Panc1 (cell line): Measurements from ENCODE around the gene SMG6. TPM values are rescaled to one million over a fixed set of nuclear protein-coding genes. Genes with fewer than 3 reads are reported as not detected.
"Not testable (repeated sequence)": the region's sequence is repeated elsewhere in the genome, so short reads cannot be mapped to it uniquely, and the experiment has no call there.

Experiments
- ATAC-seq: fragments of 200-7000 bp; cut with Tn5 transposase; 2 replicates; pipeline ENCODE4 v1.9.1; 2020; ENCODE audit warnings: mild to moderate bottlenecking, moderate library complexity
- BruUV-seq: library from RNA; stranded (reverse); fragments of 400-500 nt; replicated peaks from 2 replicates; lab custom pipeline; 2021; lab: Mats Ljungman, UMichigan
- CTCF ChIA-PET: fragments of 300-600 bp; sonication (Branson Sonifier 250); formaldehyde crosslinking; loops from one replicate; lab custom pipeline; 2022; ENCODE audit warnings: antibody characterized with exemption; lab: Charles Lee
- POLR2A ChIA-PET: fragments of 300-600 bp; sonication (Branson Sonifier 250); formaldehyde crosslinking; loops from one replicate; lab custom pipeline; 2022; ENCODE audit warnings: antibody characterized with exemption; lab: Charles Lee
- DNase-seq: peaks from one replicate; pipeline ENCODE4 v3.0.0-alpha.2; 2010; ENCODE audit warnings: low read depth, low spot score
- H3K27ac ChIP-seq: 2 replicates; pipeline ENCODE4 v1.5.1; 2011; ENCODE audit warnings: mild to moderate bottlenecking, low read length, inconsistent platforms
- H3K27me3 ChIP-seq: fragments of 200-500 bp; sonication (Bioruptor generic); 2 replicates; pipeline ENCODE4 v1.6.0; 2014; ENCODE audit warnings: low read length, inconsistent platforms; ENCODE audit not compliant: control insufficient read depth, insufficient read depth
- H3K36me3 ChIP-seq: fragments of 200-500 bp; sonication (Bioruptor generic); 2 replicates; pipeline ENCODE4 v1.5.1; 2014; ENCODE audit warnings: inconsistent platforms, mild to moderate bottlenecking, low read length, moderate library complexity; ENCODE audit not compliant: control insufficient read depth, insufficient read depth
- H3K4me1 ChIP-seq: 2 replicates; pipeline ENCODE4 v1.5.1; 2011; ENCODE audit warnings: inconsistent platforms, mild to moderate bottlenecking, low read length, moderate library complexity; ENCODE audit not compliant: control insufficient read depth, insufficient read depth
- H3K4me3 ChIP-seq, 2 experiments: 2 replicates each; pipeline ENCODE4 v1.5.1; 2011 to 2012; ENCODE audit warnings: low read depth in 2 of 2, low read length in 2 of 2, mild to moderate bottlenecking in 2 of 2, inconsistent platforms in 1 of 2, moderate library complexity in 1 of 2
- H3K9me3 ChIP-seq: fragments of 200-500 bp; sonication (Bioruptor generic); 2 replicates; pipeline ENCODE4 v1.5.1; 2014; ENCODE audit warnings: low read depth, mild to moderate bottlenecking, inconsistent platforms, low read length, moderate library complexity; ENCODE audit not compliant: control insufficient read depth, insufficient read depth
- POLR2AphosphoS5 ChIP-seq: IDR thresholded peaks from 2 replicates; pipeline ENCODE4 v1.6.1; 2012; ENCODE audit warnings: mild to moderate bottlenecking, low read depth, low read length, moderate library complexity
- SIN3A ChIP-seq: IDR thresholded peaks from 2 replicates; pipeline ENCODE4 v1.6.1; 2012; ENCODE audit warnings: low read depth, mild to moderate bottlenecking, low read length, moderate library complexity, borderline replicate concordance; ENCODE audit not compliant: insufficient read depth
- TCF7L2 ChIP-seq: IDR thresholded peaks from 2 replicates; pipeline ENCODE4 v1.6.1; 2011; ENCODE audit warnings: mild to moderate bottlenecking, low read depth, low read length, inconsistent platforms
- in situ Hi-C: cut with HindIII; loops from 2 replicates; pipeline ENCODE4 v1.10.0; 2016; ENCODE audit warnings: low sequenced_read_pairs, low pct_unique_long_range_greater_than_20kb
- intact Hi-C: fragments of 100-400 bp; cut with micrococcal nuclease; formaldehyde crosslinking; loops from one replicate; pipeline ENCODE4 v1.10.0; 2022; ENCODE audit not compliant: unreplicated experiment
- total RNA-seq: library from RNA; stranded (reverse); gene quantifications from one replicate; pipeline ENCODE4 v1.2.1, GENCODE V29; 2021; ENCODE audit not compliant: unreplicated experiment
- TF ChIP-seq, protein P1 (sequence below), 2 experiments: IDR thresholded peaks; 2 replicates each; pipeline ENCODE4 v1.6.1; 2011 to 2012; ENCODE audit warnings: low read depth in 2 of 2, control low read depth in 1 of 2, low read length in 1 of 2, mild to moderate bottlenecking in 1 of 2, moderate library complexity in 1 of 2; ENCODE audit not compliant: insufficient read depth in 1 of 2
- TF ChIP-seq, protein P2 (sequence below): fragments of 450-650 bp; IDR thresholded peaks from 2 replicates; pipeline ENCODE4 v1.5.1; 2017; ENCODE audit warnings: mild to moderate bottlenecking

SMG6 gene
- total RNA-seq, 1 experiment from 2014 or later = 17.8 TPM

DNA sequence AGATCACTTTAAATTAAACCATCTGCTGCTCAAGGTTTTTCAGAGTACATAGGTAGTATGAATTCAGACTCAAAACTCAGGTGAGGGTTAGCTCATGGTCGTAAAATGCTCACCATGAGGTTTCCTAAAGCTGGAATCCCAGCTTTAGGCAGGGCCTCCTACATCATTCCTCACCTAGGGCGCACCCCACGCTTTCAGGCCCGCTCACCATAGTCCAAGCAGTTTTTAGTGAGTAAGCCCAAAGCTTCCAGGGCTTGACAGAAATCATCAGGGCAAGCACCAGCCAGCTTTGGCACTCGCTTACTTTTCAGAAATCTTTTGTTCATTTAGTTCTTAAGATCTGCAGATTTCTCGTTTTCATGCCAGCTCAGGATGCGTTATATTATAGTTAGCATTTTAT, 158.9 kb downstream of the SMG6 start:
- Histone ChIP-seq H3K27me3 (no peaks in the 10 kb centered on the region), H3K9me3 (no peaks in the 10 kb centered on the region), H3K4me3 (no peak overlapping the region), H3K27ac (no peak overlapping the region), H3K4me1 (no peaks in the 10 kb centered on the region), H3K36me3 (no peaks in the 10 kb centered on the region)
- in situ Hi-C loops = no loop called here
- CTCF ChIA-PET = no interaction called here
- intact Hi-C loops = no loop called here
- BruUV-seq = no TSS peak
- ATAC-seq (no peak), DNase-seq (no peak)
- TF ChIP-seq, protein P1, sequence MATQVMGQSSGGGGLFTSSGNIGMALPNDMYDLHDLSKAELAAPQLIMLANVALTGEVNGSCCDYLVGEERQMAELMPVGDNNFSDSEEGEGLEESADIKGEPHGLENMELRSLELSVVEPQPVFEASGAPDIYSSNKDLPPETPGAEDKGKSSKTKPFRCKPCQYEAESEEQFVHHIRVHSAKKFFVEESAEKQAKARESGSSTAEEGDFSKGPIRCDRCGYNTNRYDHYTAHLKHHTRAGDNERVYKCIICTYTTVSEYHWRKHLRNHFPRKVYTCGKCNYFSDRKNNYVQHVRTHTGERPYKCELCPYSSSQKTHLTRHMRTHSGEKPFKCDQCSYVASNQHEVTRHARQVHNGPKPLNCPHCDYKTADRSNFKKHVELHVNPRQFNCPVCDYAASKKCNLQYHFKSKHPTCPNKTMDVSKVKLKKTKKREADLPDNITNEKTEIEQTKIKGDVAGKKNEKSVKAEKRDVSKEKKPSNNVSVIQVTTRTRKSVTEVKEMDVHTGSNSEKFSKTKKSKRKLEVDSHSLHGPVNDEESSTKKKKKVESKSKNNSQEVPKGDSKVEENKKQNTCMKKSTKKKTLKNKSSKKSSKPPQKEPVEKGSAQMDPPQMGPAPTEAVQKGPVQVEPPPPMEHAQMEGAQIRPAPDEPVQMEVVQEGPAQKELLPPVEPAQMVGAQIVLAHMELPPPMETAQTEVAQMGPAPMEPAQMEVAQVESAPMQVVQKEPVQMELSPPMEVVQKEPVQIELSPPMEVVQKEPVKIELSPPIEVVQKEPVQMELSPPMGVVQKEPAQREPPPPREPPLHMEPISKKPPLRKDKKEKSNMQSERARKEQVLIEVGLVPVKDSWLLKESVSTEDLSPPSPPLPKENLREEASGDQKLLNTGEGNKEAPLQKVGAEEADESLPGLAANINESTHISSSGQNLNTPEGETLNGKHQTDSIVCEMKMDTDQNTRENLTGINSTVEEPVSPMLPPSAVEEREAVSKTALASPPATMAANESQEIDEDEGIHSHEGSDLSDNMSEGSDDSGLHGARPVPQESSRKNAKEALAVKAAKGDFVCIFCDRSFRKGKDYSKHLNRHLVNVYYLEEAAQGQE (IDR thresholded peaks at IDR 0.05; ENCODE audit: insufficient read depth in 1 of 2, low read depth in 2 of 2, low read length in 1 of 2) = no peak
- TF ChIP-seq TCF7L2 (no peak), SIN3A (no peak), POLR2AphosphoS5 (no peak)
- TF ChIP-seq, protein P2, sequence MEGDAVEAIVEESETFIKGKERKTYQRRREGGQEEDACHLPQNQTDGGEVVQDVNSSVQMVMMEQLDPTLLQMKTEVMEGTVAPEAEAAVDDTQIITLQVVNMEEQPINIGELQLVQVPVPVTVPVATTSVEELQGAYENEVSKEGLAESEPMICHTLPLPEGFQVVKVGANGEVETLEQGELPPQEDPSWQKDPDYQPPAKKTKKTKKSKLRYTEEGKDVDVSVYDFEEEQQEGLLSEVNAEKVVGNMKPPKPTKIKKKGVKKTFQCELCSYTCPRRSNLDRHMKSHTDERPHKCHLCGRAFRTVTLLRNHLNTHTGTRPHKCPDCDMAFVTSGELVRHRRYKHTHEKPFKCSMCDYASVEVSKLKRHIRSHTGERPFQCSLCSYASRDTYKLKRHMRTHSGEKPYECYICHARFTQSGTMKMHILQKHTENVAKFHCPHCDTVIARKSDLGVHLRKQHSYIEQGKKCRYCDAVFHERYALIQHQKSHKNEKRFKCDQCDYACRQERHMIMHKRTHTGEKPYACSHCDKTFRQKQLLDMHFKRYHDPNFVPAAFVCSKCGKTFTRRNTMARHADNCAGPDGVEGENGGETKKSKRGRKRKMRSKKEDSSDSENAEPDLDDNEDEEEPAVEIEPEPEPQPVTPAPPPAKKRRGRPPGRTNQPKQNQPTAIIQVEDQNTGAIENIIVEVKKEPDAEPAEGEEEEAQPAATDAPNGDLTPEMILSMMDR = no peak
- POLR2A ChIA-PET = no interaction called here

DNA sequence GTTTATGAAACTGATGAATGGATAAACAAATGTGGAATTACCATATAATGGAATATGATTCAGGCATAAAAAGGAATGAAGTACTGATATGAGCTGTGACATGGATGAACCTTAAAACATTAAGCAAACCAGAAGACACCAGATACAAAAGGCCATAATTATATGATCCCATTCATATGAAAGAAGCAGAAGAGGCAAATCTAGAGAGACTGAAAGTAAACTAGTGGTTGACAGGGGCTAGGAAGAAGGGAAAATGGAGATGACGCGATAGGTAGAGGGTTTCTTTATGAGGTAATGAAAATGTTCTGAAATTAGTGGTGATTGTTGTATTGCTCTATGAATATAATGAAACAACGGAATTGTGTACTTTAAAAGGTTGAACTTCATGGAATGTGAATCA, 160.3 kb downstream of the SMG6 start:
- no peak for TF ChIP-seq SIN3A
- no peak for TF ChIP-seq POLR2AphosphoS5
- no peak for TF ChIP-seq TCF7L2
- TF ChIP-seq, protein P2 = no peak
- TF ChIP-seq, protein P1 (IDR thresholded peaks at IDR 0.05; ENCODE audit: insufficient read depth in 1 of 2, low read depth in 2 of 2, low read length in 1 of 2) = no peak
- no peaks in the 10 kb centered on the region for H3K36me3 ChIP-seq
- no peaks in the 10 kb centered on the region for H3K9me3 ChIP-seq
- POLR2A ChIA-PET = no interaction called here
- no peak overlapping the region for H3K4me3 ChIP-seq
- no peak for DNase-seq
- intact Hi-C loops (no loop called here), in situ Hi-C loops (no loop called here)
- ATAC-seq = no peak
- no peaks in the 10 kb centered on the region for H3K27me3 ChIP-seq
- CTCF ChIA-PET = no interaction called here
- BruUV-seq = no TSS peak
- H3K27ac ChIP-seq = no peak overlapping the region
- no peaks in the 10 kb centered on the region for H3K4me1 ChIP-seq

DNA sequence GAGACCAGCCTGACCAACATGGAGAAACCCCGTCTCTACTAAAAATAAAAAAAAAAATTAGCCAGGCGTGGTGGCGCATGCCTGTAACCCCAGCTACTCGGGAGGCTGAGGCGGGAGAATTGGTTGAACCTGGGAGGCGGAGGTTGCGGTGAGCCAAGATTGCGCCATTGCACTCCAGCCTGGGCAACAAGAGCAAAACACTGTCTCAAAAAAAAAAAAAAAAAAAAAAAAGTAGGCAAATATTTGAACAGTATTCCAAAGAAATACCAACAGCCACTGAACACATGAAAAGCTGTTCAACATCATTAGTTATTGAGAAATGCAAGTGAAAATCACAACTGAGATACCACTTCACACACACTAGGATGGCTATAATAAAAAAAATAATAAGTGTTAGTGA, 160.9 kb downstream of the SMG6 start:
- ATAC-seq, DNase-seq, H3K4me1 ChIP-seq, H3K27me3 ChIP-seq, H3K4me3 ChIP-seq, H3K36me3 ChIP-seq, H3K27ac ChIP-seq, H3K9me3 ChIP-seq, BruUV-seq, intact Hi-C loops, in situ Hi-C loops, CTCF ChIA-PET: not testable (repeated sequence)
- POLR2A ChIA-PET = interaction anchor here (0.7 kb wide), 1 partner anchor 845 kb away, joined by 15 read pairs; no protein-coding TSS in a partner anchor
